HG03280 (cell line): ENCODE measurements around the gene ZNF311.
A peak's percentile ranks its signal among the peaks of the same experiment; 100 is the strongest.
"Not testable (repeated sequence)": the region's sequence is repeated elsewhere in the genome, so short reads cannot be mapped to it uniquely, and the experiment has no call there.

Experiments used
- ATAC-seq: cut with Tn5 transposase; IDR thresholded peaks from one replicate; pipeline ENCODE4 v1.9.1; 2021; ENCODE audit warnings: mild to moderate bottlenecking, moderate library complexity; ENCODE audit not compliant: unreplicated experiment

The ZNF311 gene

GRCh38 chr6:28983838-28984237 lies 21.3 kb downstream of the ZNF311 start:
- no peak for ATAC-seq

- no peak for ATAC-seq
These were observed 22.4 kb downstream of the ZNF311 start for GRCh38 chr6:28982476-28983266.

- ATAC-seq: peak; percentile 44
These were observed 23.2 kb downstream of the ZNF311 start for GRCh38 chr6:28981833-28982475.

- peak; percentile 20 for ATAC-seq
These were observed 23.7 kb downstream of the ZNF311 start for GRCh38 chr6:28981431-28981832.

- ATAC-seq: peak; percentile 55
These were observed 24.2 kb downstream of the ZNF311 start for GRCh38 chr6:28980852-28981430.

GRCh38 chr6:28980137-28980851 lies 24.8 kb downstream of the ZNF311 start:
- no peak for ATAC-seq

- ATAC-seq: no peak
These were observed 25.4 kb downstream of the ZNF311 start for GRCh38 chr6:28979679-28980078.

GRCh38 chr6:28978959-28979561 lies 26.1 kb downstream of the ZNF311 start:
- ATAC-seq: no peak

GRCh38 chr6:28978133-28978491 lies 27.0 kb downstream of the ZNF311 start:
- no peak for ATAC-seq

- ATAC-seq: no peak
These were observed 27.6 kb downstream of the ZNF311 start for GRCh38 chr6:28977341-28978132.

GRCh38 chr6:28976677-28977076 lies 28.4 kb downstream of the ZNF311 start:
- ATAC-seq: no peak

- no peak for ATAC-seq
These were observed 30.6 kb downstream of the ZNF311 start for GRCh38 chr6:28974505-28974904.

GRCh38 chr6:28970056-28970455 lies 35.1 kb downstream of the ZNF311 start:
- not testable (repeated sequence) for ATAC-seq

GRCh38 chr6:28969129-28969528 lies 36.0 kb downstream of the ZNF311 start:
- ATAC-seq: no peak

GRCh38 chr6:28968476-28968875 lies 36.6 kb downstream of the ZNF311 start:
- no peak for ATAC-seq

- ATAC-seq: no peak
These were observed 39.4 kb downstream of the ZNF311 start for GRCh38 chr6:28965706-28966105.

- ATAC-seq: no peak
These were observed 44.1 kb downstream of the ZNF311 start for GRCh38 chr6:28960846-28961500.

GRCh38 chr6:28958561-28959243 lies 46.4 kb downstream of the ZNF311 start:
- ATAC-seq: not testable (repeated sequence)

GRCh38 chr6:28957795-28958314 lies 47.3 kb downstream of the ZNF311 start:
- ATAC-seq: not testable (repeated sequence)
